Karpas-422 (cell line): ENCODE data around the gene CCDC187. TPM values are rescaled to one million over a fixed set of nuclear protein-coding genes. Genes with fewer than 3 reads are reported as not detected.

Experiments
- DNase-seq: peaks from one replicate; pipeline ENCODE4 v3.0.0-alpha.2; 2015
- H2AFZ ChIP-seq: fragments of 200-600 bp; sonication (generic); 2 replicates; pipeline ENCODE4 v1.6.1; 2014; ENCODE audit warnings: antibody characterized with exemption, low read length, mixed read lengths
- H3K27ac ChIP-seq: fragments of 200-600 bp; sonication (generic); 2 replicates; pipeline ENCODE4 v1.5.1; 2014; ENCODE audit warnings: mild to moderate bottlenecking, low read length, moderate library complexity
- H3K27me3 ChIP-seq: fragments of 200-600 bp; sonication (generic); 2 replicates; pipeline ENCODE4 v1.6.1; 2014; ENCODE audit warnings: low read length, mixed read lengths
- H3K36me3 ChIP-seq: fragments of 200-600 bp; sonication (generic); 2 replicates; pipeline ENCODE4 v1.6.1; 2014; ENCODE audit warnings: low read length, mixed read lengths; ENCODE audit not compliant: insufficient read depth
- H3K4me1 ChIP-seq: fragments of 200-600 bp; sonication (generic); 2 replicates; pipeline ENCODE4 v1.6.1; 2014; ENCODE audit warnings: mild to moderate bottlenecking, low read length, mixed read lengths
- H3K4me2 ChIP-seq: fragments of 200-600 bp; sonication (generic); 2 replicates; pipeline ENCODE4 v1.6.1; 2014; ENCODE audit warnings: low read length, low read depth, mild to moderate bottlenecking; ENCODE audit not compliant: poor library complexity, severe bottlenecking
- H3K4me3 ChIP-seq: fragments of 200-600 bp; sonication (generic); 2 replicates; pipeline ENCODE4 v1.5.1; 2014; ENCODE audit warnings: mild to moderate bottlenecking, antibody characterized with exemption, low read length, mixed read lengths
- H3K79me2 ChIP-seq: fragments of 200-600 bp; sonication (generic); 2 replicates; pipeline ENCODE4 v1.6.1; 2014; ENCODE audit warnings: mild to moderate bottlenecking, low read length, mixed read lengths
- H3K9ac ChIP-seq: fragments of 200-600 bp; sonication (generic); 2 replicates; pipeline ENCODE4 v1.6.0; 2014; ENCODE audit warnings: low read length
- H3K9me2 ChIP-seq: fragments of 200-600 bp; sonication (generic), shearing (Covaris generic); replicated peaks from 2 replicates; pipeline ENCODE4 v1.6.0; 2014; ENCODE audit warnings: mild to moderate bottlenecking, low read length, moderate library complexity; ENCODE audit not compliant: insufficient read depth
- H3K9me3 ChIP-seq: fragments of 300-700, 200-600 bp; sonication (generic); 2 replicates; pipeline ENCODE4 v1.6.1; 2014; ENCODE audit warnings: low read length, mixed read lengths
- H4K20me1 ChIP-seq: fragments of 200-600 bp; sonication (generic); 2 replicates; pipeline ENCODE4 v1.6.1; 2014; ENCODE audit warnings: mild to moderate bottlenecking, antibody characterized with exemption, low read length, low read depth; ENCODE audit not compliant: insufficient read depth
- total RNA-seq: library from RNA; depleted of rRNA; stranded (reverse); fragments of >200 nt; shearing (Covaris generic); gene quantifications from 2 replicates; pipeline ENCODE4 v1.2.3, GENCODE V29; 2014; ENCODE audit warnings: low replicate concordance

CCDC187 gene
- total RNA-seq, 1 experiment from 2014 or later: 0.34 TPM

- no peaks in the 10 kb centered on the region for H3K79me2 ChIP-seq
- H3K36me3 ChIP-seq: no peaks in the 10 kb centered on the region; the same call in 1 of the 2 replicates
- H3K9me2 ChIP-seq: no peaks in the 10 kb centered on the region
- H3K4me2 ChIP-seq: peak overlapping the region; percentile 67
- no peaks in the 10 kb centered on the region for H4K20me1 ChIP-seq
- H3K27ac ChIP-seq: no peak overlapping the region
- H3K9me3 ChIP-seq: peaks cover 8% of the 10 kb centered on the region
- no peak overlapping the region for H2AFZ ChIP-seq
- peak; percentile 63 for DNase-seq
- H3K27me3 ChIP-seq: no peaks in the 10 kb centered on the region
- H3K4me3 ChIP-seq: no peak overlapping the region
- H3K4me1 ChIP-seq: peaks cover 70% of the 10 kb centered on the region
- H3K9ac ChIP-seq: peak overlapping the region; percentile 4; the same call in 1 of the 2 replicates
Observed at GRCh38 chr9:136310273-136311030, 6.6 kb upstream of the CCDC187 start.

- DNase-seq: no peak
- Histone ChIP-seq H3K79me2 (no peaks in the 10 kb centered on the region), H2AFZ (no peak overlapping the region), H3K36me3 (no peaks in the 10 kb centered on the region; the same call in 1 of the 2 replicates), H3K9me3 (peaks cover 4% of the 10 kb centered on the region; the same call in 1 of the 2 replicates), H4K20me1 (no peaks in the 10 kb centered on the region), H3K27ac (no peak overlapping the region), H3K27me3 (no peaks in the 10 kb centered on the region), H3K9ac (no peak overlapping the region), H3K4me1 (peaks cover 70% of the 10 kb centered on the region), H3K9me2 (no peaks in the 10 kb centered on the region), H3K4me2 (no peak overlapping the region), H3K4me3 (no peak overlapping the region)
Observed at GRCh38 chr9:136309806-136310220, 5.9 kb upstream of the CCDC187 start.

GRCh38 chr9:136309101-136309801, 5.4 kb upstream of the CCDC187 start:
- Histone ChIP-seq H2AFZ (no peak overlapping the region), H3K4me3 (no peak overlapping the region), H3K9me2 (no peaks in the 10 kb centered on the region), H3K9me3 (no peaks in the 10 kb centered on the region), H3K79me2 (no peaks in the 10 kb centered on the region), H3K27ac (no peak overlapping the region), H3K36me3 (no peaks in the 10 kb centered on the region), H3K4me1 (peaks cover 70% of the 10 kb centered on the region), H4K20me1 (no peaks in the 10 kb centered on the region), H3K9ac (no peak overlapping the region), H3K27me3 (no peaks in the 10 kb centered on the region), H3K4me2 (no peak overlapping the region)
- DNase-seq: no peak

- no peaks in the 10 kb centered on the region for H4K20me1 ChIP-seq
- DNase-seq: no peak
- no peaks in the 10 kb centered on the region for H3K36me3 ChIP-seq
- no peak overlapping the region for H3K27ac ChIP-seq
- no peaks in the 10 kb centered on the region for H3K9me2 ChIP-seq
- H3K4me1 ChIP-seq: peaks cover 64% of the 10 kb centered on the region
- H3K4me3 ChIP-seq: no peak overlapping the region
- H3K4me2 ChIP-seq: no peak overlapping the region
- H3K27me3 ChIP-seq: no peaks in the 10 kb centered on the region
- H3K79me2 ChIP-seq: no peaks in the 10 kb centered on the region
- H3K9ac ChIP-seq: no peak overlapping the region
- H3K9me3 ChIP-seq: no peaks in the 10 kb centered on the region
- no peak overlapping the region for H2AFZ ChIP-seq
Observed at GRCh38 chr9:136308702-136309053, 4.8 kb upstream of the CCDC187 start.

- Histone ChIP-seq H3K9me3 (no peaks in the 10 kb centered on the region), H3K4me1 (peaks cover 59% of the 10 kb centered on the region), H3K79me2 (no peaks in the 10 kb centered on the region)
Observed at GRCh38 chr9:136308006-136308701, 4.3 kb upstream of the CCDC187 start.

GRCh38 chr9:136307215-136307750, 3.4 kb upstream of the CCDC187 start:
- H2AFZ ChIP-seq: no peak overlapping the region
- H3K9ac ChIP-seq: no peak overlapping the region
- H3K9me2 ChIP-seq: no peaks in the 10 kb centered on the region
- no peaks in the 10 kb centered on the region for H3K9me3 ChIP-seq
- H3K27me3 ChIP-seq: no peaks in the 10 kb centered on the region
- no peaks in the 10 kb centered on the region for H4K20me1 ChIP-seq
- no peak overlapping the region for H3K4me3 ChIP-seq
- no peaks in the 10 kb centered on the region for H3K36me3 ChIP-seq
- no peak for DNase-seq
- H3K4me2 ChIP-seq: no peak overlapping the region
- H3K4me1 ChIP-seq: peaks cover 51% of the 10 kb centered on the region
- no peaks in the 10 kb centered on the region for H3K79me2 ChIP-seq
- H3K27ac ChIP-seq: no peak overlapping the region

More at GRCh38 chr9:136308006-136308701, 4.3 kb upstream of the CCDC187 start:
- H3K4me3 ChIP-seq: no peak overlapping the region
- H3K4me2 ChIP-seq: no peak overlapping the region
- H3K9me2 ChIP-seq: no peaks in the 10 kb centered on the region
- H4K20me1 ChIP-seq: no peaks in the 10 kb centered on the region
- no peak overlapping the region for H3K9ac ChIP-seq
- H3K36me3 ChIP-seq: no peaks in the 10 kb centered on the region
- no peak overlapping the region for H2AFZ ChIP-seq
- no peaks in the 10 kb centered on the region for H3K27me3 ChIP-seq
- no peak for DNase-seq
- no peak overlapping the region for H3K27ac ChIP-seq

- peak overlapping the region; percentile 15 for H3K4me2 ChIP-seq
- H3K9ac ChIP-seq: peak overlapping the region; percentile 4; the same call in 1 of the 2 replicates
Observed at GRCh38 chr9:136306211-136307208, 2.6 kb upstream of the CCDC187 start.

More at GRCh38 chr9:136306211-136307208, 2.6 kb upstream of the CCDC187 start:
- Histone ChIP-seq H3K4me3 (no peak overlapping the region), H3K36me3 (no peaks in the 10 kb centered on the region), H3K9me2 (no peaks in the 10 kb centered on the region), H3K9me3 (no peaks in the 10 kb centered on the region), H3K4me1 (peaks cover 43% of the 10 kb centered on the region), H4K20me1 (no peaks in the 10 kb centered on the region), H3K27ac (no peak overlapping the region), H2AFZ (no peak overlapping the region), H3K79me2 (no peaks in the 10 kb centered on the region), H3K27me3 (no peaks in the 10 kb centered on the region)
- peak; percentile 62 for DNase-seq
